ENCODE data around the gene TEX29.

Gene TEX29

GRCh38 chr13:111382877-111383276 is 62.4 kb downstream of the TEX29 start:
- in situ Hi-C loops (cut with HindIII; ENCODE audit: low sequenced_read_pairs), result no loop called here
- DNase-seq (ENCODE audit: low read depth), result no peak
- H3K4me3 ChIP-seq (ENCODE audit: low read depth, low read length), result no peak overlapping the region

GRCh38 chr13:111383591-111384440 is 63.4 kb downstream of the TEX29 start:
- no peak overlapping the region for H3K4me3 ChIP-seq (ENCODE audit: low read depth, low read length)
- no peak for TF ChIP-seq CTCF (IDR thresholded peaks at IDR 0.05; ENCODE audit: low read depth, low read length, missing control alignments)
- no peak for DNase-seq (ENCODE audit: low read depth)
- in situ Hi-C loops (cut with HindIII; ENCODE audit: low sequenced_read_pairs), result no loop called here

More at GRCh38 chr13:111382877-111383276, 62.4 kb downstream of the TEX29 start:
- TF ChIP-seq CTCF (IDR thresholded peaks at IDR 0.05; ENCODE audit: low read depth, low read length, missing control alignments), result no peak

GRCh38 chr13:111384441-111385182 is 64.2 kb downstream of the TEX29 start:
- DNase-seq (ENCODE audit: low read depth), result no peak
- in situ Hi-C loops (cut with HindIII; ENCODE audit: low sequenced_read_pairs), result no loop called here
- TF ChIP-seq CTCF (IDR thresholded peaks at IDR 0.05; ENCODE audit: low read depth, low read length, missing control alignments), result no peak
- no peak overlapping the region for H3K4me3 ChIP-seq (ENCODE audit: low read depth, low read length)

GRCh38 chr13:111385183-111385857 is 64.9 kb downstream of the TEX29 start:
- TF ChIP-seq CTCF (IDR thresholded peaks at IDR 0.05; ENCODE audit: low read depth, low read length, missing control alignments), result no peak
- in situ Hi-C loops (cut with HindIII; ENCODE audit: low sequenced_read_pairs), result no loop called here
- H3K4me3 ChIP-seq (ENCODE audit: low read depth, low read length), result no peak overlapping the region
- no peak for DNase-seq (ENCODE audit: low read depth)

GRCh38 chr13:111387026-111387871 is 66.8 kb downstream of the TEX29 start:
- no peak for DNase-seq (ENCODE audit: low read depth)
- no peak for TF ChIP-seq CTCF (IDR thresholded peaks at IDR 0.05; ENCODE audit: low read depth, low read length, missing control alignments)
- H3K4me3 ChIP-seq (ENCODE audit: low read depth, low read length), result no peak overlapping the region
- in situ Hi-C loops (cut with HindIII; ENCODE audit: low sequenced_read_pairs), result no loop called here
